Fibroblast of upper back skin (primary cell): ENCODE measurements around the gene FOXL2.

Experiments
- DNase-seq: peaks from one replicate; pipeline ENCODE4 v3.0.0-alpha.2; 2013

Gene FOXL2

GRCh38 chr3:138944929-138945708 lies 1.8 kb downstream of the FOXL2 start:
- no peak for DNase-seq

GRCh38 chr3:138944654-138944928 lies 2.3 kb downstream of the FOXL2 start:
- no peak for DNase-seq

GRCh38 chr3:138943724-138944653 lies 2.9 kb downstream of the FOXL2 start:
- DNase-seq: no peak

GRCh38 chr3:138942861-138943623 lies 3.9 kb downstream of the FOXL2 start:
- DNase-seq: no peak

- DNase-seq: no peak
These were observed 4.7 kb downstream of the FOXL2 start for GRCh38 chr3:138942271-138942670.

GRCh38 chr3:138941259-138941885 lies 5.6 kb downstream of the FOXL2 start:
- DNase-seq: peak; percentile 38

GRCh38 chr3:138940446-138940845 lies 6.5 kb downstream of the FOXL2 start:
- DNase-seq: no peak

- no peak for DNase-seq
These were observed 7.2 kb downstream of the FOXL2 start for GRCh38 chr3:138939561-138940241.

GRCh38 chr3:138938877-138939560 lies 7.9 kb downstream of the FOXL2 start:
- DNase-seq: no peak

- DNase-seq: no peak
These were observed 8.7 kb downstream of the FOXL2 start for GRCh38 chr3:138938056-138938876.

- DNase-seq: no peak
These were observed 9.3 kb downstream of the FOXL2 start for GRCh38 chr3:138937690-138938055.

GRCh38 chr3:138936741-138937689 lies 9.9 kb downstream of the FOXL2 start:
- DNase-seq: no peak

- peak; percentile 50 for DNase-seq
These were observed 10.8 kb downstream of the FOXL2 start for GRCh38 chr3:138935863-138936740.

- no peak for DNase-seq
These were observed 11.5 kb downstream of the FOXL2 start for GRCh38 chr3:138935505-138935862.

- no peak for DNase-seq
These were observed 12.8 kb downstream of the FOXL2 start for GRCh38 chr3:138933981-138934691.

GRCh38 chr3:138933068-138933668 lies 13.8 kb downstream of the FOXL2 start:
- no peak for DNase-seq

- no peak for DNase-seq
These were observed 18.1 kb downstream of the FOXL2 start for GRCh38 chr3:138928727-138929372.
